Small intestine (tissue), 7 donors: ENCODE results near the gene KRT76. TPM values are rescaled to one million over a fixed set of nuclear protein-coding genes. Genes with fewer than 3 reads are reported as not detected.

Experiments used
- DNase-seq, 2 donors: peaks; one replicate each; pipeline versions ENCODE4 v3.0.0 to v3.0.0-alpha.2; 2013
- FAIRE-seq: peaks from 2 replicates; lab custom pipeline; 2012; peaks lifted over from hg19 to GRCh38; lab: Jason Lieb, UNC
- H3K27ac ChIP-seq, 3 donors: one replicate each; pipeline ENCODE4 v1.5.1; 2013; ENCODE audit warnings: low read length in 2 of 3, mild to moderate bottlenecking in 2 of 3, control low read depth in 1 of 3, inconsistent platforms in 1 of 3, low read depth in 1 of 3, moderate library complexity in 1 of 3
- H3K27me3 ChIP-seq, 3 donors: one replicate each; pipeline ENCODE4 v1.6.1; 2013; ENCODE audit warnings: low read length in 3 of 3, inconsistent platforms in 1 of 3; ENCODE audit not compliant: control insufficient read depth in 3 of 3, insufficient read depth in 3 of 3
- H3K36me3 ChIP-seq, 3 donors: one replicate each; pipeline ENCODE4 v1.6.1; 2013; ENCODE audit warnings: low read length in 3 of 3, inconsistent platforms in 1 of 3, low read depth in 1 of 3, mild to moderate bottlenecking in 1 of 3, moderate library complexity in 1 of 3; ENCODE audit not compliant: control insufficient read depth in 3 of 3, insufficient read depth in 2 of 3
- H3K4me1 ChIP-seq, 3 donors: one replicate each; pipeline ENCODE4 v1.6.1; 2013; ENCODE audit warnings: low read length in 2 of 3, inconsistent platforms in 1 of 3, low read depth in 1 of 3, mild to moderate bottlenecking in 1 of 3, moderate library complexity in 1 of 3; ENCODE audit not compliant: control insufficient read depth in 3 of 3, insufficient read depth in 2 of 3
- H3K4me3 ChIP-seq, 3 donors: one replicate each; pipeline ENCODE4 v1.5.1; 2013; ENCODE audit warnings: low read length in 3 of 3, control low read depth in 1 of 3, inconsistent platforms in 1 of 3, low read depth in 1 of 3, mild to moderate bottlenecking in 1 of 3, moderate library complexity in 1 of 3
- H3K9me3 ChIP-seq, 2 donors: one replicate each; pipeline ENCODE4 v1.6.1; 2013; ENCODE audit warnings: low read depth in 1 of 2, low read length in 1 of 2; ENCODE audit not compliant: control insufficient read depth in 2 of 2, insufficient read depth in 1 of 2
- WGBS, 3 donors: extraction: QIAGEN DNeasy Blood & Tissue Kit; methylation state at CpG; one replicate each; pipeline ENCODE4 v1.1.7; 2013; 5-methylcytosine and 5-hydroxymethylcytosine counted together
- polyA plus RNA-seq, 4 donors: library from polyadenylated mRNA; stranded (reverse) in 3 of 4; unstranded in 1 of 4; fragments of 200-250 nt in 3 of 4; fragments of 120-200 nt in 1 of 4; gene quantifications; one replicate each; pipeline versions ENCODE4 v1.2.1 to v1.2.3, GENCODE V29; 2013
- donor health status: healthy with polysubstance abuse.
- donor health status: control.
- donor health status: control.
- donor health status: Bipolar disorder and iron deficiency.
- donor health status: healthy.

The KRT76 gene
- polyA plus RNA-seq, 4 donors, result not detected

DNA sequence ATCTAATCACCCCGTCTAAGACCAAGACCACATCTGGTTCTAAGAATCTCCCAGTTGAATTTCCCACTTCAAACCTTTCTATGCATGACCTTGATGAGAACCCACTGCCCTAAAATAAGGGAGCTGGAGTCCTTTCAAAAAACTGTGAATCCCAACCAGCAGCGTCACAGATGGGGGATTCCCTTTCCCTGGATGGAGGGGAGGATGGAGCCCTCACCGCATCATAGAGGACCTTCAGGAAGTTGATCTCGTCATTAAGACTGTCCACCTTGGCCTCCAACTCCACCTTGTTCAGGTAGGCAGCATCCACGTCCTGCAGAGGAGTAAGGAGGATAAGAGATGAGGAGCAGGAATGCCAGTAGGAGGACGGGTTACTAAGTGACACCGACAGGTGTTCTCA, 32.0 kb upstream of the KRT76 start:
- 71 to 77% (median 72%) methylated on average over 7 of the region's 7 CpGs for WGBS, 3 donors
- H3K4me3 ChIP-seq, result no peak overlapping the region
- no peak for DNase-seq
- no peak for FAIRE-seq
- no peak overlapping the region for H3K27ac ChIP-seq
- peaks cover 0 to 2% (median 2%) of the 10 kb centered on the region in 3 donors for H3K27me3 ChIP-seq
- H3K36me3 ChIP-seq, result no peaks in the 10 kb centered on the region
- H3K9me3 ChIP-seq, result no peaks in the 10 kb centered on the region
- no peaks in the 10 kb centered on the region for H3K4me1 ChIP-seq

DNA sequence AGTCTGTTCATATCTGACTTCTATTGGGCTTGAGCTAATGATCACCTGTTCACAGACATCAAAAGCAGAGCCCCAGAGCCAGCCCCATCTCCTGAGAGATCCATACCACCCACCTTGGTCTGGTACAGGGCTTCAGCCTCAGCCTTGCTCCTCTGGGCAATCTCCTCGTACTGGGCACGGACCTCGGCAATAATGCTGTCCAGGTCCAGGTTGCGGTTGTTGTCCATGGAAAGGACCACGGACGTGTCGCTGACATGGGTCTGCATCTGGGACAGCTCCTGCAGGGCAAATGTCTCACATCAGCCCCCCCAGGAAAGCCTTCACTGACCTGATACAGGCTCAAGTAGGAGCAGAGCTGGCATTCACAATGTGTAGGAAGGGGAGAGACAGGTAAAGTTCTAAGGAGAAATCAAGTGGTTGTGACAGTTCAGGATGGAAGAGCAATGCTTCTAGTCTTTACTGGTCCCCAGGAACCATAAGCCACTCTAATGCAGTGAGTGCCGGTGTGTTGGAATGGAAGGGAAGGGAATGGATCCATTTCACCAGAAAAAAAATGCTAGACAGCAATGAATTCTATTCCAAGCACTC, 31.5 kb upstream of the KRT76 start:
- Histone ChIP-seq H3K27me3 (peaks cover 0 to 2% (median 2%) of the 10 kb centered on the region in 3 donors), H3K36me3 (no peaks in the 10 kb centered on the region), H3K4me3 (no peak overlapping the region), H3K9me3 (no peaks in the 10 kb centered on the region), H3K4me1 (no peaks in the 10 kb centered on the region), H3K27ac (no peak overlapping the region)
- no peak for FAIRE-seq
- WGBS, 3 donors, result 89 to 93% (median 89%) methylated on average over 8 of the region's 8 CpGs
- DNase-seq, result no peak

- H3K27ac ChIP-seq, result no peak overlapping the region
- WGBS, 3 donors, result 77 to 84% (median 77%) methylated on average over 16 of the region's 16 CpGs
- H3K36me3 ChIP-seq, result no peaks in the 10 kb centered on the region
- H3K4me3 ChIP-seq, result no peak overlapping the region
- FAIRE-seq (no peak), DNase-seq (no peak)
- peaks cover 0 to 2% (median 2%) of the 10 kb centered on the region in 3 donors for H3K27me3 ChIP-seq
- no peaks in the 10 kb centered on the region for H3K4me1 ChIP-seq
- no peaks in the 10 kb centered on the region for H3K9me3 ChIP-seq
Observed at GRCh38 chr12:52807544-52808470, 30.7 kb upstream of the KRT76 start.

DNA sequence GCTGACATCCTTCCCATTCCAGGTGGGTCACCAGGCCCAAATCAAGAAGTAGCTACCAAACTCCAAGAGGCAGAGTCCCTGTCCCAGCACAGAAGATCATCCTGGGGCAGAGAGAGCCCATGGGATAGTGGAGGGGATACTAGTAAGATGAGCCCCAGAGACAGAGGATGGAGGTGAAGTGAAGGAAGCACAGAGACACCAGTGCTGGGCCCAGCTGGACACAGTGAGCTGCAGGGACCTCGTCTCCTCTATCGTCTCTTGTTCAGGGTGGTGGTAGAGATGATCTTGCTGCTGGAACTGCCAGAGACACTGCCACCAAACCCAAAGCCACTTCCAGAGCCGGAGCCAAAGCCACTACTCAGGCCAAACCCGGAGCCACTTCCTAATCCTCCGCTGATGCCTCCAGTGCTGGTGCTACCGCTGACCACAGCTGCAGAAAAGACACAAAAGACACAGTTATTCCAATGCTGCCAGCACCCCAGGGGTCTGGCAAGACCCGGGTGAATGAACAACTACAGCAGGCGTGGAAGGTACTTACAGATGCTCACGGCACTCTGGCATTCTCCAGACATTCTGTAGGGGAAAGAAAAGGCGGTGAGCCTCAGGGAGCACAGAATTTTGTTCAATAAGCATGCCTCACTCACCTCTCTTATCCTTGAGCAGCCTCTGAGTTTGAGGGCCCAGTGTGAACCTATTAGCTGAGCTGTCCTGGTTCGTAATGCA, 29.8 kb upstream of the KRT76 start:
- Histone ChIP-seq H3K4me3 (no peak overlapping the region), H3K27ac (no peak overlapping the region), H3K9me3 (no peaks in the 10 kb centered on the region), H3K36me3 (no peaks in the 10 kb centered on the region), H3K4me1 (no peaks in the 10 kb centered on the region), H3K27me3 (peaks cover 0 to 3% (median 2%) of the 10 kb centered on the region in 3 donors)
- no peak for FAIRE-seq
- 83 to 91% (median 86%) methylated on average over 11 of the region's 11 CpGs for WGBS, 3 donors
- DNase-seq, result no peak

DNA sequence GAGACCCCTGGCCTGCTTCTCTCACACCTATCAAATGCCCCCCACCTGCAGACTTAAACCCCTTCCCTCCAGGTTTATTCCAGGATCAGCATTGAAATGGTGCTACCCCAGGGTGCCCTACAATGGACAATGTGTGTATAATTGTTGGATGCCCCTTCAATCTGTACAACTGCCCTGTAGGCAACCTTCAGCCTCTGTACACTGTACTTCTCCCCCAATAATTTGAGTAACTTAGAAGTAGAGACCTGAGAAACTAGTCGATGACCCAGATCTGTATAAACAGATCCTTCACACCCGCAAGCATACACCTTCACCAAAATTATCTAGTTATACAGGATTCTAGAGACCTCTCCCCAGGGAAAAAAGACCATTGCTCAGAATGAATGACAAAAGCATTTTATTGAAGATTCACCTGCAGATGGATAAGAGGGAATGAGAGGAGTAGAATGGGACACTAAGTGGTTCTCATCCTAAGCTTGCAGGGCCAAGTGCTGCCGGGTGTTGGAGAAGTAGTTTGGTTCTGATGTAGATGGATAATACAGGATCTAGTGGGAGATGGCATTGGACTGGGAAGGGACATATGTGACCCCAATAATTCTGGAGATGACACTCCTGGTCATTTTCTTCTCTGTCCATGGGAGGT, 29.1 kb upstream of the KRT76 start:
- Histone ChIP-seq H3K9me3 (no peaks in the 10 kb centered on the region), H3K27me3 (peaks cover 0 to 4% (median 2%) of the 10 kb centered on the region in 3 donors), H3K4me1 (no peaks in the 10 kb centered on the region), H3K36me3 (no peaks in the 10 kb centered on the region), H3K4me3 (no peak overlapping the region), H3K27ac (no peak overlapping the region)
- FAIRE-seq (no peak), DNase-seq (no peak)
- WGBS, 3 donors, result 94 to 99% (median 96%) methylated on average over 3 of the region's 3 CpGs

DNA sequence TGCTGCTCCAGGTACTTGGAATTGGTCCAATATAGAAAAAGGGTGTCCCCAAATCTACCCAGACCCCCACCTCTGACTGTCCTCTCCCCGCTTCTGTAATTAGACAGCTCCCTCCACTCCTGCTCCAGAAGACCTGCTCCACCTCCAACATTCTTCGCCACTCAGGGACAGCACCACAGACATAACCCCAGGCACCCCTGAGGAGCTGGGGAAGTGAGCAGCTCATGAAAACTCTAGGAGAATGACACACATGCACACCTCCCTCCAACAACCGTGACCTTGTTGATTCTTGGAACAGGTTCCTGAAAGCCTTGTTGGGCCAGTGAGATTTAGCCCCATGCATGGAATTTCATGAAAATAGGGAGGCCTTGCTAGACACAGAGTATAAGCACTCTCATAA, 28.6 kb upstream of the KRT76 start:
- H3K4me1 ChIP-seq, result no peaks in the 10 kb centered on the region
- H3K27ac ChIP-seq, result no peak overlapping the region
- no peaks in the 10 kb centered on the region for H3K36me3 ChIP-seq
- FAIRE-seq, result no peak
- no peaks in the 10 kb centered on the region for H3K9me3 ChIP-seq
- peaks cover 0 to 4% (median 2%) of the 10 kb centered on the region in 3 donors for H3K27me3 ChIP-seq
- WGBS, 3 donors, result 77 to 82% (median 79%) methylated on average over 3 of the region's 3 CpGs
- H3K4me3 ChIP-seq, result no peak overlapping the region
- DNase-seq, result no peak

DNA sequence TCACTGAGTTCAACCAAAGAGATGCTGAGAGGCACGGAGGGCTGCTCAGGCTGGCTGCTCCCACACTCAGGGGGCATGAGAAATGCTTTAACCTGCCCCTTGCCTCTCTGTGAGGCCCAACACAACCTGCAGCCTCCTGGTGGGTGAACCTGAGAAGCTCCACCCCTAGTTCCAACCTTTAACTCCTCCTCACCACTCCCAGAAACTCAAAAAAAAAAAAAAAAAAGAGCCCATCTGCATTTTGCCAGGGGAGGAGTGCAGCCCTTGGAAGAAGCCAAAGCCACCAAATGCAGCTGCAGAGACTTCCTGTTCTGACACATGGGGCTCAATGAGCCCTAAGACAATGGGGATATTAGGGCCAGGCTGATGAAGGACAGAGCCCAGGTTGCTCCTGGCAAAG, 27.9 kb upstream of the KRT76 start:
- Histone ChIP-seq H3K27ac (no peak overlapping the region), H3K4me3 (no peak overlapping the region), H3K9me3 (no peaks in the 10 kb centered on the region), H3K27me3 (peaks cover 0 to 4% (median 2%) of the 10 kb centered on the region in 3 donors), H3K36me3 (no peaks in the 10 kb centered on the region), H3K4me1 (no peaks in the 10 kb centered on the region)
- 22 to 47% (median 27%) methylated on average over 1 of the region's 1 CpG for WGBS, 3 donors
- FAIRE-seq (no peak), DNase-seq (no peak)

- H3K27ac ChIP-seq, result no peak overlapping the region
- H3K36me3 ChIP-seq, result no peaks in the 10 kb centered on the region
- H3K9me3 ChIP-seq, result no peaks in the 10 kb centered on the region
- FAIRE-seq (no peak), DNase-seq (no peak)
- peaks cover 0 to 4% (median 0%) of the 10 kb centered on the region in 3 donors for H3K27me3 ChIP-seq
- H3K4me1 ChIP-seq, result no peaks in the 10 kb centered on the region
- 60 to 78% (median 68%) methylated on average over 6 of the region's 6 CpGs for WGBS, 3 donors
- H3K4me3 ChIP-seq, result no peak overlapping the region
Observed at GRCh38 chr12:52802442-52802841, 25.3 kb upstream of the KRT76 start.
